Activated naive CD4-positive, alpha-beta T cell treated with anti-CD3 and anti-CD28 coated beads for 36 hours (primary cell): Measurements from ENCODE around the gene CDC42EP5. TPM values are rescaled to one million over a fixed set of nuclear protein-coding genes. Genes with fewer than 3 reads are reported as not detected.

Source experiments
- CTCF ChIA-PET: fragments of 350-600 bp; sonication (Branson Sonifier 250); formaldehyde crosslinking; loops from one replicate; lab custom pipeline; 2021; ENCODE audit warnings: antibody characterized with exemption; lab: Charles Lee
- DNase-seq: peaks from one replicate; pipeline ENCODE4 v3.0.0-alpha.2; 2020
- H3K27ac Mint-ChIP-seq: one replicate; pipeline ENCODE4 v1.8.0; 2021; ENCODE audit warnings: mild to moderate bottlenecking, mixed read lengths
- H3K27me3 Mint-ChIP-seq: one replicate; pipeline ENCODE4 v1.8.0; 2021; ENCODE audit warnings: low read depth, mixed read lengths
- H3K36me3 Mint-ChIP-seq: one replicate; pipeline ENCODE4 v1.8.0; 2021; ENCODE audit warnings: low read depth, mixed read lengths
- H3K4me1 Mint-ChIP-seq: one replicate; pipeline ENCODE4 v1.8.0; 2021; ENCODE audit warnings: low read depth, mixed read lengths
- H3K4me3 Mint-ChIP-seq: one replicate; pipeline ENCODE4 v1.8.0; 2021; ENCODE audit warnings: mild to moderate bottlenecking, moderate library complexity, mixed read lengths
- H3K9me3 Mint-ChIP-seq: one replicate; pipeline ENCODE4 v1.8.0; 2021; ENCODE audit warnings: mixed read lengths
- intact Hi-C: fragments of 100-400 bp; cut with micrococcal nuclease; formaldehyde crosslinking; loops from one replicate; pipeline ENCODE4 v1.15.1; 2023
- total RNA-seq, 2 experiments: library from RNA; stranded (reverse); gene quantifications; one replicate each; pipeline ENCODE4 v1.2.3, GENCODE V29; 2021

Gene CDC42EP5
- total RNA-seq, 2 experiments from 2014 or later: not detected

- Mint-ChIP-seq H3K27me3 (no peaks in the 10 kb centered on the region), H3K4me1 (peaks cover 22% of the 10 kb centered on the region), H3K27ac (peak overlapping the region; percentile 32), H3K36me3 (peaks cover 34% of the 10 kb centered on the region), H3K9me3 (no peaks in the 10 kb centered on the region), H3K4me3 (no peak overlapping the region)
- CTCF ChIA-PET: interaction anchor here (0.7 kb wide), 1 partner anchor 11 kb away, joined by 3 read pairs; the partner anchor contains the start of gene LENG8
- DNase-seq: no peak
- intact Hi-C loops: loop anchor here (5.0 to 10.0 kb wide), 6 partner anchors 342 to 1663 kb away; partner anchors contain the start of genes BRSK1, HSPBP1, PRPF31 and RPL28
Measured at GRCh38 chr19:54459282-54460229, 13.5 kb downstream of the CDC42EP5 start.

GRCh38 chr19:54458648-54459281 is 14.3 kb downstream of the CDC42EP5 start:
- no peaks in the 10 kb centered on the region for H3K9me3 Mint-ChIP-seq
- peaks cover 39% of the 10 kb centered on the region for H3K36me3 Mint-ChIP-seq
- intact Hi-C loops: no loop called here
- H3K4me1 Mint-ChIP-seq: peaks cover 22% of the 10 kb centered on the region
- no peak overlapping the region for H3K4me3 Mint-ChIP-seq
- CTCF ChIA-PET: no interaction called here
- no peaks in the 10 kb centered on the region for H3K27me3 Mint-ChIP-seq
- H3K27ac Mint-ChIP-seq: peak overlapping the region; percentile 54
- no peak for DNase-seq

- Mint-ChIP-seq H3K4me1 (peaks cover 25% of the 10 kb centered on the region), H3K4me3 (no peak overlapping the region), H3K36me3 (peaks cover 44% of the 10 kb centered on the region), H3K27me3 (no peaks in the 10 kb centered on the region), H3K9me3 (no peaks in the 10 kb centered on the region), H3K27ac (peak overlapping the region; percentile 54)
- DNase-seq: no peak
- CTCF ChIA-PET: no interaction called here
- intact Hi-C loops: loop anchor here (2.0 kb wide), 1 partner anchor 593 kb away; no protein-coding TSS in a partner anchor
Measured at GRCh38 chr19:54457773-54458647, 15.1 kb downstream of the CDC42EP5 start.

- DNase-seq: no peak
- CTCF ChIA-PET: interaction anchor here (0.7 kb wide), 1 partner anchor 298 kb away, joined by 3 read pairs; no protein-coding TSS in a partner anchor
- Mint-ChIP-seq H3K27ac (no peak overlapping the region), H3K4me1 (peaks cover 23% of the 10 kb centered on the region), H3K36me3 (peaks cover 48% of the 10 kb centered on the region), H3K4me3 (no peak overlapping the region), H3K9me3 (no peaks in the 10 kb centered on the region), H3K27me3 (no peaks in the 10 kb centered on the region)
- intact Hi-C loops: loop anchor here (2.0 kb wide), 1 partner anchor 592 kb away; no protein-coding TSS in a partner anchor
Measured at GRCh38 chr19:54456423-54457373, 16.4 kb downstream of the CDC42EP5 start.

GRCh38 chr19:54455786-54456422 is 17.2 kb downstream of the CDC42EP5 start:
- Mint-ChIP-seq H3K36me3 (peaks cover 54% of the 10 kb centered on the region), H3K4me3 (no peak overlapping the region), H3K27me3 (no peaks in the 10 kb centered on the region), H3K9me3 (no peaks in the 10 kb centered on the region), H3K27ac (no peak overlapping the region), H3K4me1 (peaks cover 26% of the 10 kb centered on the region)
- DNase-seq: no peak
- CTCF ChIA-PET: interaction anchor here (0.7 kb wide), 1 partner anchor 297 kb away, joined by 3 read pairs; no protein-coding TSS in a partner anchor
- intact Hi-C loops: loop anchor here (2.0 kb wide), 1 partner anchor 591 kb away; no protein-coding TSS in a partner anchor

GRCh38 chr19:54454781-54455675 is 18.1 kb downstream of the CDC42EP5 start:
- Mint-ChIP-seq H3K36me3 (peaks cover 60% of the 10 kb centered on the region), H3K4me3 (no peak overlapping the region), H3K9me3 (no peaks in the 10 kb centered on the region), H3K27me3 (no peaks in the 10 kb centered on the region), H3K27ac (no peak overlapping the region), H3K4me1 (peaks cover 33% of the 10 kb centered on the region)
- CTCF ChIA-PET: no interaction called here
- intact Hi-C loops: no loop called here
- DNase-seq: no peak

- peaks cover 59% of the 10 kb centered on the region for H3K36me3 Mint-ChIP-seq
- H3K27ac Mint-ChIP-seq: no peak overlapping the region
- peaks cover 35% of the 10 kb centered on the region for H3K4me1 Mint-ChIP-seq
- no peaks in the 10 kb centered on the region for H3K9me3 Mint-ChIP-seq
- no peak for DNase-seq
- no peaks in the 10 kb centered on the region for H3K27me3 Mint-ChIP-seq
- no peak overlapping the region for H3K4me3 Mint-ChIP-seq
- CTCF ChIA-PET: no interaction called here
- intact Hi-C loops: no loop called here
Measured at GRCh38 chr19:54453921-54454780, 18.9 kb downstream of the CDC42EP5 start.

- Mint-ChIP-seq H3K27me3 (no peaks in the 10 kb centered on the region), H3K9me3 (no peaks in the 10 kb centered on the region), H3K27ac (no peak overlapping the region), H3K4me1 (peaks cover 31% of the 10 kb centered on the region), H3K36me3 (peaks cover 57% of the 10 kb centered on the region), H3K4me3 (no peak overlapping the region)
- intact Hi-C loops: no loop called here
- DNase-seq: no peak
- CTCF ChIA-PET: no interaction called here
Measured at GRCh38 chr19:54452626-54453025, 20.5 kb downstream of the CDC42EP5 start.

- H3K9me3 Mint-ChIP-seq: no peaks in the 10 kb centered on the region
- intact Hi-C loops: no loop called here
- H3K27me3 Mint-ChIP-seq: no peaks in the 10 kb centered on the region
- H3K36me3 Mint-ChIP-seq: peaks cover 56% of the 10 kb centered on the region
- H3K4me1 Mint-ChIP-seq: peaks cover 37% of the 10 kb centered on the region
- DNase-seq: no peak
- no peak overlapping the region for H3K4me3 Mint-ChIP-seq
- H3K27ac Mint-ChIP-seq: no peak overlapping the region
- CTCF ChIA-PET: no interaction called here
Measured at GRCh38 chr19:54451997-54452396, 21.1 kb downstream of the CDC42EP5 start.
